DOHH2 (cell line): ENCODE measurements around the gene CLCA1.

Source experiments
- EZH2phosphoT487 ChIP-seq: fragments of 200-600 bp; sonication (generic); IDR thresholded peaks from 2 replicates; pipeline ENCODE4 v1.6.1; 2017; ENCODE audit warnings: borderline replicate concordance, mild to moderate bottlenecking, antibody characterized with exemption, low read length, moderate library complexity, mixed read lengths
- TF ChIP-seq, protein P1 (sequence below): fragments of 200-600 bp; sonication (generic); IDR thresholded peaks from one replicate; pipeline ENCODE4 v1.5.1; 2014; ENCODE audit warnings: antibody characterized with exemption, mild to moderate bottlenecking, low read depth, low read length; ENCODE audit not compliant: poor library complexity, severe bottlenecking

DNA sequence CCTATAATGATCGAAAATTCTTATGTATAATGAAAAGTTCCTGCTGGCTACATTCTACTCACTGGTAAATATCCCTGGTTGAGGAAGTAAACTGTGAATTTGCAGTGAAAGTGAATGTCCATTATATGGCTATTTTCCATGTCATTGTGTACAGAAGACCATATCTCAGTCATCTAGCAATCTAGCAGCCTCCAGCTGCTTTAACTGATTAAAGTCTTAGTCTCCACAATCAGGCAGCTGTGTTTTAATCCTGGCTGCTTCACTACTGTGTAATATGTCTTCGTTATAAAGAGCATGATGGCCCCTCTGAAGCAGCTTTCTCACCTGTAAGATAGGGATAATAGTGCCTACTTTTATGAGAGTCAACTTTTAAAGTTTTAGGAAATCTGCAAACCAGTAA, 33.4 kb upstream of the CLCA1 start:
- TF ChIP-seq, protein P1, sequence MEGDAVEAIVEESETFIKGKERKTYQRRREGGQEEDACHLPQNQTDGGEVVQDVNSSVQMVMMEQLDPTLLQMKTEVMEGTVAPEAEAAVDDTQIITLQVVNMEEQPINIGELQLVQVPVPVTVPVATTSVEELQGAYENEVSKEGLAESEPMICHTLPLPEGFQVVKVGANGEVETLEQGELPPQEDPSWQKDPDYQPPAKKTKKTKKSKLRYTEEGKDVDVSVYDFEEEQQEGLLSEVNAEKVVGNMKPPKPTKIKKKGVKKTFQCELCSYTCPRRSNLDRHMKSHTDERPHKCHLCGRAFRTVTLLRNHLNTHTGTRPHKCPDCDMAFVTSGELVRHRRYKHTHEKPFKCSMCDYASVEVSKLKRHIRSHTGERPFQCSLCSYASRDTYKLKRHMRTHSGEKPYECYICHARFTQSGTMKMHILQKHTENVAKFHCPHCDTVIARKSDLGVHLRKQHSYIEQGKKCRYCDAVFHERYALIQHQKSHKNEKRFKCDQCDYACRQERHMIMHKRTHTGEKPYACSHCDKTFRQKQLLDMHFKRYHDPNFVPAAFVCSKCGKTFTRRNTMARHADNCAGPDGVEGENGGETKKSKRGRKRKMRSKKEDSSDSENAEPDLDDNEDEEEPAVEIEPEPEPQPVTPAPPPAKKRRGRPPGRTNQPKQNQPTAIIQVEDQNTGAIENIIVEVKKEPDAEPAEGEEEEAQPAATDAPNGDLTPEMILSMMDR, result no peak
- no peak for TF ChIP-seq EZH2phosphoT487
